Activated CD8-positive, alpha-beta memory T cell treated with anti-CD3 and anti-CD28 coated beads for 1 hour (primary cell): Measurements from ENCODE around the gene ELOVL5.

ENCODE experiments used
- DNase-seq, 2 donors: peaks; one replicate each; pipeline ENCODE4 v3.0.0-alpha.2; 2020; ENCODE audit warnings: low read depth in 1 of 2; ENCODE audit errors: extremely low read depth in 1 of 2

ELOVL5 gene

DNA sequence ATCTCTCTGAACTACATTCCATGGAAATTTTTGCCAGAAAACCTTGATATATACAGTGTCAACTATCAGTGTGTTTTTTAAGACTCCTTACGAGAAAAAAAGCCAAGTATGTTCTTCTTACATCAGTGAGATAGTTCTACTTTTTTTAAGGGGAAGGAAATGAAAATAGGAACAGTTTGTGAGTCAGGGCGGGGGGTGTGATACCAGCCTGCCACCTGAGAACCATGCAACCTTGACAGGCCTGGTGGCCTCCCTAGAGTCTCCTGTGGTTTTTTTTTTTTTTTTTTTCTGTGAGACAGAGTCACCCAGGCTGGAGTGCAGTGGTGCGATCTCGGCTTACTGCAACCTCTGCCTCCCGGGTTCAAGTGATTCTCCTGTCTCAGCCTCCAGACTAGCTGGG lies 103.8 kb downstream of the ELOVL5 start:
- DNase-seq, result no peak

- no peak for DNase-seq
Measured at GRCh38 chr6:53244399-53244931, 104.3 kb downstream of the ELOVL5 start.

GRCh38 chr6:53241938-53242337 lies 106.8 kb downstream of the ELOVL5 start:
- DNase-seq, result no peak

- no peak for DNase-seq
Measured at GRCh38 chr6:53240761-53241160, 108.0 kb downstream of the ELOVL5 start.

DNA sequence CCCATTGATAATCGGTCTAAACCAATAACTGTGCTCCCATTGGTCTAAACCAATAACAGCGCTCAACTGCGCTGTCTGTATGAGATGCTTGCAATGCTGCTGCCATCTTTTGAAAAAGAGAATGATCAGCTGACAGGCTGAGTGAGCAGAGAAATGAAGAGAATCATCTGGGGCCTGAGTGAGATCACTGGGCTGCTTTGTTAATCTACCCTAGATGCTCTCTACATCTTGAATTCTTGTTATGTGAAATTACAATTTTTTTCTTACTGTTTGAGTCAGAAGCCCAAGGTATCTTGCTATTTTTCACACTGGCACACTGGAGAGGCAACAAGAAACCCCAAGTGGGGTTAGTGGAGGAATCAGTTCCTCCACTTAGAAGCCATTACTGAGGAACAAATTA lies 108.6 kb downstream of the ELOVL5 start:
- DNase-seq, result no peak

- no peak for DNase-seq
Measured at GRCh38 chr6:53239526-53239925, 109.2 kb downstream of the ELOVL5 start.

DNA sequence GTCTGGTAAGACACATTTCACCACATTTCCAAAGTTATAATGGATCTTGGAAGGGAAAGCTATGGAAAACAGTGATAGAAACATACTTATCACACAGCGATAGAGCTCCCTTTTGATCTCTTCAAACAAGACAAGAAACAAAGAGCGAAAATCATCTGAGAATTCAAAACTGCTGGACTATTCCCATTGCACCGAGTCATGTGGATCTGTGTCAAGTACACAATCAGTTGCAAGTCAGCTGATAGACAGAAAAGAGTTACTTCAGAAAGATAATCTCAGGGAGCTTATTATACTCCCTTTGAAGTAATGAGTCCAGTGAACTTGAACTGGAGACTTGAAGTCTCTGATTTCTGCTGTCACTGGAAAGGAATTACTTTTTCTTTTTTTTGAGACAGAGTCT lies 110.4 kb downstream of the ELOVL5 start:
- DNase-seq, result no peak

GRCh38 chr6:53236241-53236640 lies 112.5 kb downstream of the ELOVL5 start:
- DNase-seq, result no peak

DNA sequence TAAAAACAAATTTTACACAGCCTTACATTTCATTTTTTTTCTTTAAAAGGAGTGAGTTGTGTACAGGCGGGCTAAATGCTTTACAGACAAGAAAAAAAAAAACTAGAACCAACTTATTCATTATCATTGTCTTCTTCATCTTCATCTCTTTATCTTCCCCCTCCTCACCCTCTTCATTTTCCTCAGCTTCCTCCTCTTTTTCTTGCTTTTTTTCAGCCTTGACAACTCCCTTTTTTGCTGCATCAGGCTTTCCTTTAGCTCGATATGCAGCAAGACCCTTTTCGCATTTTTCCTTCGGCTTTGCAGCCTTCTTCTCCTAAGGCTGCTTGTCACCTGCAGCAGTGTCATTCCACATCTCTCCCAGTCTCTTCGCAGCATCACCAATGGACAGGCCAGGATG lies 113.2 kb downstream of the ELOVL5 start:
- no peak for DNase-seq

DNA sequence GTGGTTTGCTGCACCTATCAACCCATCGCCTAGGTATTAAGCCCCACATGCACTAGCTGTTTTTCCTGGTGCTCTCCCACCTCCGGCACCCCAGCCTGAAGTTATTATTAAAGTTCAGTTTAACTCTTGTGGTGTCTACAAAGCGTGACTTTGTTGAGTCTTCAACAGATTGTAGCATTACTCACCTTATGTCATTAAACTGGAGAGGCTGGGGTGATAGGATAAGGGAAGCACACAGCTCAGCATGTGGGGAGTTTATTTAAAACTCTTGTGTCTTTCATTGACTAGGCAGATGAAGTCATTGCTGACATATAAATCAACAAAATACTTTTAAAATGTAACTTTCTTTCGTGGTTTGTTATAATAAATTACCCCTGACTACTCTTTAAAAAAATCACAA lies 115.4 kb downstream of the ELOVL5 start:
- no peak for DNase-seq

- DNase-seq, result no peak
Measured at GRCh38 chr6:53230775-53231467, 117.8 kb downstream of the ELOVL5 start.

- no peak for DNase-seq
Measured at GRCh38 chr6:53227847-53228246, 120.9 kb downstream of the ELOVL5 start.

DNA sequence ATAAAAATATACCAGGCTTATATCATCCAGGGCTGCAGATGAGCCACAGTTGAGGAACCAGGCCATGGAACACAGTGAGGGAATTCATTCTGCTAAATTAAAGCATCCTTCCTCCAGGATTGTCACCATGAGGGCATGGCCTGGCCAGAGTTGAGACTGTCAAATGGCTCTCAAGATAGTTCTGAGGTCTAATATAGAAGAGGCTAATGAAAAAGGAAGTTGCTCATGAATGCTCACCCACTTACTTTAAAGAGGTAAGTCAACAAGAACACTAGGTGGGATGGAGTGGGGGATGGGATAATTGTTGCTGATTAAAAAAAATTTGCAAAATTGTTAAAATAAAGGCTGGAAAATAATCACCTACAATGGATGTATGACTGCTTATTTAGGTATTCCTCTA lies 128.1 kb downstream of the ELOVL5 start:
- DNase-seq, result no peak
